Sciatic nerve (tissue), 2 donors: ENCODE results near the gene ARNT2. TPM values are rescaled to one million over a fixed set of nuclear protein-coding genes. Genes with fewer than 3 reads are reported as not detected.
A peak's percentile ranks its signal among the peaks of the same experiment; 100 is the strongest.

Source experiments
- ATAC-seq: fragments of 200-7000 bp; cut with Tn5 transposase; one replicate; pipeline ENCODE4 v1.9.1; 2020; ENCODE audit warnings: mild to moderate bottlenecking, moderate library complexity
- DNase-seq: peaks from one replicate; pipeline ENCODE4 v3.0.0-alpha.2; 2020; ENCODE audit warnings: low spot score
- intact Hi-C: fragments of 100-400 bp; cut with DNase I; formaldehyde crosslinking; loops from one replicate; pipeline ENCODE4 v1.14.2; 2022
- total RNA-seq: library from RNA; stranded (reverse); fragmentation: NEBNext Ultra II Directional; extraction: Animal tissue kit (Norgen Biotek cat#: 25700); gene quantifications from one replicate; pipeline ENCODE4 v1.2.1, GENCODE V29; 2021
- donor health status: DM: no; HTN: no; CAD: no.
- donor health status: DM: no; HTN: no; CAD: no.

Gene ARNT2
- total RNA-seq, 1 donor from 2014 or later: 16.6 TPM

- ATAC-seq (peak; percentile 49), DNase-seq (peak; percentile 59)
- intact Hi-C loops: no loop called here
Observed at GRCh38 chr15:80404761-80405553, 775 bp downstream of the ARNT2 start.

GRCh38 chr15:80405554-80405850 is 1.3 kb downstream of the ARNT2 start:
- intact Hi-C loops: no loop called here
- ATAC-seq (peak; percentile 9), DNase-seq (no peak)

DNA sequence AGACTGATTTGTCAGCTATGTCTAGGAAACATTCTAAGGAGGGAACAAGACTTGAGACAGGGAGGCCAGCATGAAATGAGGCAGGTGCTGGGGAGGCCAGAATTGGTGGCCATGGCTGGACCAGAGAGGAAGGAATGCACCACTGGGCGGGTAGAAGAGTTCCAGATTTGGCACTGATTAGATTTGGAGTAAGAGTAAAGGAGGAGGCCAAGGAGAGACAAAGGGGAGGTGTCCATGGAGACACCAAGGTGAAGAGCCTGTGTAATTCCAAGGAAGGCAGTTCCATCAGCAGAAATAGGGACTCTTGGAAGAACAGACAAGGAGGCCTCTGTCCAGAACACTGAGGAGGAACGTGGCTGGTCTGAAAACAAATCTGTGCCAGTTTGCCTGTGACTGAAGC is 1.8 kb downstream of the ARNT2 start:
- ATAC-seq: no peak
- DNase-seq: no peak
- intact Hi-C loops: no loop called here

- DNase-seq (no peak), ATAC-seq (no peak)
- intact Hi-C loops: no loop called here
Observed at GRCh38 chr15:80411788-80412288, 7.7 kb downstream of the ARNT2 start.

GRCh38 chr15:80414546-80415357 is 10.6 kb downstream of the ARNT2 start:
- ATAC-seq (no peak), DNase-seq (no peak)
- intact Hi-C loops: no loop called here

GRCh38 chr15:80415358-80415670 is 11.1 kb downstream of the ARNT2 start:
- intact Hi-C loops: no loop called here
- DNase-seq: no peak
- ATAC-seq: peak; percentile 44

DNA sequence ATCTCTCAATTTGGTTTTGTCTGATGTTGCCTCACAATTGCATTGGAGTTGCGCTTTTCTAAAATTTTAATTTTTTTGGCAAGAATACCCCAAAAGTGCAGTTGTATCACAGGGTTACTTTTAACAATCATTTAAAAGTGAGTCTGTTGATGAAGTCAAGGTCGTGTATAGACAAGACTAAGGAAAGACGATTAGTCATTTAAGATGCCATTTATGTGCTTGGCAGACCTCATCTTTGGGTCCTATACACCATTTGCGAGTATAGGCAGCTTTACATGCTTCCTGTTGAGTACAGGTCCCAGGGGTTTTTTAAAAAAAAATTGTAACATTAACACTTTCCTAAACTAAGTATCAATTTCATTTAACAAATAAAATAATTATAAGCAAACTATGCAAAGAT is 12.5 kb downstream of the ARNT2 start:
- ATAC-seq: no peak
- intact Hi-C loops: no loop called here
- no peak for DNase-seq

DNA sequence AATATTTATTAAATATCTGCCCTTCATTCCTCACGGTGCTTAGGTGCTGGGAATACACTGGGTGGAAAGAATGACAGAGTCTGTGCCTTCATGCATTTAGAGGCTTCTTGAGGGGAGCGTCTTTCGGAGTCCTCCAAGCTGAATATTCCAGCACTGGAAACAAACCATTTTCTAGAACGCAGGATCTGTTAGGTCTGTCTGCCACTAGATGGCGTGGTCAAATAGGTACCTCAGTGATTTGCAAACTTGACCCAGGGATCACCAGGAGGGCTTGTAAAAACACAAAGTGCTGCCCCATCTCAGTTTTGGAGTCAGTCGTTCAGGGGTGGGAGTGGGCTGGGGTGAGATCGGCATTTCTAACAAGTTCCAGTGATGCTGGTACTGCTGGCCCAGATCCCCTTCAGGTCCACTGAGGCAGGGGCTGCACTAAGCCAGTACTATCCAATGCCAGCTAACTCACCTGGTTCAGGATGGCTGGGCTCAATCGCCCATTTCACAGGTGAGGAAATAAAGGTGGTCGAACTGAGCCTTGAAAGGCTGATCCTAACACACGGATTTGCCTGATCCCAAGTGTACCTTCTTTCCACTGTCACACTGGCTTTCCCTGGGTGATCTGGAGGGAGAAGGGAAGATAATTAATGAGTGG is 14.8 kb downstream of the ARNT2 start:
- intact Hi-C loops: no loop called here
- ATAC-seq (no peak), DNase-seq (no peak)

DNA sequence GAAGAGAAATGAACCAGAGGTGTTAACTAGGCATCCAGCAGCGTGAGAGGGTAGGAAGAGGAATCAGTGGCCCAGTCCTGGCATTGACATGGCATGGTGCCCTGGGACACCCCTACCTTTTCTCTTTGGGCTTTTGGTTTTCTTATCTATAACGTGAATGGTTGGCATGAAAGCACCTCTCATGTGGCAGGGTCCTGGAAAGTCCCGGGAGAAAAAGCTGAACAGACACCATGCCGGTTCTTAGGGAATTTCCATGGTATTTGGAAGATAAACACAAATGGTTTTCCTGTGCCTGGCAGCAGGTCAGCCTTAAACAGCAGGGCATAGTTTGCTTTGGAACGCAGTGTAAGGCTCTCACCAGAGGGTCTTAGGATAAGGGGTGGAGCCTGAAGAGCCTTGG is 15.4 kb downstream of the ARNT2 start:
- intact Hi-C loops: no loop called here
- DNase-seq: no peak
- no peak for ATAC-seq

DNA sequence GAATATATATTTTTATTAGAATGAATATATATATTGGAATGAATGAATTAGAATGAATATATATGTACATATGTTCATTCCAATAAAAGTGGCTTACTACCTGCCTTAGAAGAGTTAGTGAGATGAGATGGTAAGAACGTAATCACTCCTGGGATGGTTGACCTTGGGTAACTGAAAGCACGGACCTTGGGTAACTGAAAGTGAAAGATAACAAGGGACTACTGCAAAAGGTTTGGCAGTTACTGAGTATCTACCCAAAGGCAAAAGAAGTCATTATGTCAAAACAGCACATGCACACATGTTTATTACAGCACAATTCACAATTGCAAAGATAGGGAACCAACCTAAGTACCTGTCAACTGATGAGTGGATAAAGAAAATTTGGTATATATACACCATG is 16.5 kb downstream of the ARNT2 start:
- no peak for ATAC-seq
- intact Hi-C loops: no loop called here
- no peak for DNase-seq

- ATAC-seq: no peak
Observed at GRCh38 chr15:80423215-80423614, 19.0 kb downstream of the ARNT2 start.

DNA sequence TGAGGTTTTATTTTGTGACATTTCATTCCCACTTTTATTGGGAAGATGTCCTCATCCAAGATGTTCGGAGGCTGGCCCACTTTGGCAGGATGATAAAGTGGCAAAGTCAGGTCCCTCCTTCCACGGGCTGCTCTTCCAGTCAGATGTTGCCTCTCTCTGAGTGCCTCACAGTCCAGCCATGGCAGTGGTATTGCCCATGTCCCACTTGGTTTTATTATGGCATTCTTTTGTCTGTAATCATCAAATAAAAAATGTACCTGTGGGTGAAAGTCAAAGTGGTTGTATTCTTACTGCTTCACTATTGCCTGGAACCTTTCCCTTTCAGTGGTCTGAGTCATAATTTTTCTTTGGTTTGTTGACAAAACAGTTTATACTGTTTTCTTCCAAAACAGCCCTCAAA is 20.2 kb downstream of the ARNT2 start:
- ATAC-seq (no peak), DNase-seq (no peak)
- intact Hi-C loops: no loop called here

More at GRCh38 chr15:80423215-80423614, 19.0 kb downstream of the ARNT2 start:
- intact Hi-C loops: no loop called here
- DNase-seq: no peak

DNA sequence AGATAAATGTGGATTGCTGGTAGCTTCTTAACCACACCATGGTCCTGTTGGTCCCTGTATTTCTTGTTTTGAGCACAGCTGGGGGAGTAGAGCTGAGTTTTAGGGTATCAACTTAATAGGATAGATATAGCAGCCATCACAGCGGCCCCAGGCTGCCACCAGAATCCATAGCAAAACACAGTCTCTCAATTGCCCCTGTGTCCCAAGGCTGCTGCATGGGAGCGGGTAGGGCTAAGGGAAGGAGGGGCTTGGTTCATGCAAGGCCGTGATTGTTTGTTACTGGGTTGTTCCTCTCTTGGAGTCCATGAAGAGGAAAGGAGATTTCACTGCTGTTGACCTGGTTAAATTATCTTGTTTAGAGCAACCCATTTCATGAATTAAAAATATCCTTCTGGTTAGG is 22.1 kb downstream of the ARNT2 start:
- DNase-seq (no peak), ATAC-seq (no peak)
- intact Hi-C loops: no loop called here

DNA sequence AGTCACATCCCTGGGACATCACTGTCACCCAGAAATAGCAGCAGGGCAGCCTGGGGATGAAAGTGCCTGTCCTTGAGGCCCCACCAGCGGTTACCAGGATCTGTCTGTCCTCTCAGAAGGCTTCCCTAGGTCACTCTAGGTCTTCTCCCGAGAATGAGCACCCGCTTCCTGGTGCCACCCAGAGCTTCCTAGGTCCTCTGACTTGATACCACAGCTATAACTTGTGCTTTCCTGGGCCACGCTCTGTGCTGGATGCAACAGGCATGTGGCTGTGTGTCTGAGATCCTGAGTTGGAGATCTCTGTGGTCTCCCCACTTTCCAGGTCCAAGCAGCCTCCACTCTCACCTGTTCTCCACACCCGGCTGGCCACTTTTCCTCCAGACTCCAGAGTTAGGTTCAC is 25.8 kb downstream of the ARNT2 start:
- DNase-seq (no peak), ATAC-seq (no peak)
- intact Hi-C loops: no loop called here

GRCh38 chr15:80431635-80432344 is 27.6 kb downstream of the ARNT2 start:
- ATAC-seq: no peak
- intact Hi-C loops: no loop called here
- no peak for DNase-seq

GRCh38 chr15:80432345-80432702 is 28.1 kb downstream of the ARNT2 start:
- DNase-seq: no peak
- no peak for ATAC-seq
- intact Hi-C loops: no loop called here

- no peak for ATAC-seq
- no peak for DNase-seq
- intact Hi-C loops: no loop called here
Observed at GRCh38 chr15:80433836-80434235, 29.7 kb downstream of the ARNT2 start.

DNA sequence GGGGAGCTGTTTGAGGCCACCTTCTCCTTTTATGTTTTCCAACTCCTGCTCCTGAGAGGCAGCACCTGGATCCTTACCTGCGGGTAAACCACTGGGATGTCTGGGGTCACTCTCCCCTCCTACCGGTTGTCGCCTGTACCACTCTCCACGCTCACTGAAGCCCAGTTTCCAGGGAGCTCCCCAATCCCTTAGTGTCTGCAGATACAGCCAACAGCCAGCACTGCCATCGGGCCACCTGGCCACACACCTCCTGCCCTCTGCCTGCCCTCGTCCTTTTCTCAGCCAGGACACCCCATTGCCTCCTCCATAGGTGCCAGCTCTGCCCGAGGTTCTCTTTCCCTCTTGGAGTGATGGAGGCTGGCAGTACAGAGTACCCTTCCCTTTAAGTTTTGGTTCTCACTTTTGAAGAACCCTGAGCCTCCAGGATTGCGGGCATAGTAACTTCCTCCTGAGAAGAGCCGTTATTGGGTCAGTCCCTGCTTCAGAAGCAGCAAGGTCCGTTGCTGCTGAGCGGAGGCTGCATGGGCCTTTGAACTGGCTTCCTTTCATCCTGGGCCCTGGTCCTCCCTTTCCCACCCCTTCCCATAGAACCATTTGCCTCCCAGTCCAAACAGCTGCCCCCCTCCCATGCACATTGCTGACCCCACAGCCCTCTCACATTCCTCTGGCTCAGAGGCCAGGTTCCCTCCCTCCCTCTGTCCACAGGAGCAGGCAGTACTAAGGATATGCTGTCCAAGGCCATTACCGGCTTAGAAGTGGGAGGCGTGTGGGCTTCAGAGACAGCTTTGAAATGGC is 30.9 kb downstream of the ARNT2 start:
- no peak for ATAC-seq
- no peak for DNase-seq
- intact Hi-C loops: no loop called here
